Neuronal stem cell (in vitro differentiated cells): ENCODE data around the gene GKN1.
A peak's percentile ranks its signal among the peaks of the same experiment; 100 is the strongest.

Experiments
- DNase-seq: peaks from one replicate; pipeline ENCODE4 v3.0.0-alpha.2; 2013; ENCODE audit warnings: low spot score
- H2AFZ ChIP-seq: one replicate; pipeline ENCODE4 v1.6.1; 2013; ENCODE audit warnings: mild to moderate bottlenecking, low read length, inconsistent platforms
- H2AK5ac ChIP-seq: 2 replicates; pipeline ENCODE4 v1.6.1; 2013; ENCODE audit warnings: low read depth, mild to moderate bottlenecking, inconsistent platforms, low read length, moderate library complexity, mixed read lengths
- H2BK120ac ChIP-seq: 2 replicates; pipeline ENCODE4 v1.6.1; 2013; ENCODE audit warnings: low read depth, mild to moderate bottlenecking, inconsistent platforms, low read length, moderate library complexity, mixed read lengths
- H2BK12ac ChIP-seq: one replicate; pipeline ENCODE4 v1.6.1; 2013; ENCODE audit warnings: low read length, inconsistent platforms
- H2BK15ac ChIP-seq: 2 replicates; pipeline ENCODE4 v1.6.1; 2013; ENCODE audit warnings: mild to moderate bottlenecking, low read length, inconsistent platforms, mixed read lengths
- H2BK5ac ChIP-seq: one replicate; pipeline ENCODE4 v1.6.1; 2013; ENCODE audit warnings: inconsistent platforms, mild to moderate bottlenecking, low read length, moderate library complexity
- H3K14ac ChIP-seq: one replicate; pipeline ENCODE4 v1.6.1; 2013; ENCODE audit warnings: low read length, inconsistent platforms
- H3K18ac ChIP-seq: 2 replicates; pipeline ENCODE4 v1.6.1; 2013; ENCODE audit warnings: low read length, inconsistent platforms
- H3K23ac ChIP-seq: 2 replicates; pipeline ENCODE4 v1.6.1; 2013; ENCODE audit warnings: low read depth, mild to moderate bottlenecking, mixed read lengths, low read length, inconsistent platforms; ENCODE audit not compliant: poor library complexity
- H3K27ac ChIP-seq: replicated peaks from 3 replicates; pipeline ENCODE4 v1.5.1; 2013; ENCODE audit warnings: low read length, inconsistent platforms
- H3K27me3 ChIP-seq, 3 experiments: 2 replicates each; pipeline ENCODE4 v1.6.1; 2013; ENCODE audit warnings: low read length in 3 of 3, mild to moderate bottlenecking in 2 of 3, inconsistent platforms in 1 of 3, low read depth in 1 of 3, mixed read lengths in 1 of 3, moderate library complexity in 1 of 3; ENCODE audit not compliant: control insufficient read depth in 3 of 3, insufficient read depth in 3 of 3
- H3K36me3 ChIP-seq, 2 donors: replicated peaks in 1 of 2; 2 replicates each; pipeline ENCODE4 v1.6.1; 2013; ENCODE audit warnings: low read length in 2 of 2; ENCODE audit not compliant: control insufficient read depth in 2 of 2, insufficient read depth in 2 of 2
- H3K4ac ChIP-seq: 2 replicates; pipeline ENCODE4 v1.6.1; 2013; ENCODE audit warnings: inconsistent platforms, mild to moderate bottlenecking, low read length, moderate library complexity
- H3K4me1 ChIP-seq, 2 donors: 1 replicate in 1 of 2; 2 replicates in 1 of 2; pipeline ENCODE4 v1.6.1; 2013; ENCODE audit warnings: low read length in 2 of 2, low read depth in 1 of 2; ENCODE audit not compliant: control insufficient read depth in 2 of 2, insufficient read depth in 1 of 2
- H3K4me2 ChIP-seq: one replicate; pipeline ENCODE4 v1.6.1; 2013; ENCODE audit warnings: mild to moderate bottlenecking, low read length, inconsistent platforms; ENCODE audit not compliant: insufficient read depth, poor library complexity, severe bottlenecking
- H3K4me3 ChIP-seq, 2 donors: 2 replicates each; pipeline ENCODE4 v1.5.1; 2013; ENCODE audit warnings: low read length in 2 of 2, mild to moderate bottlenecking in 2 of 2, inconsistent platforms in 1 of 2, moderate library complexity in 1 of 2
- H3K79me1 ChIP-seq: one replicate; pipeline ENCODE4 v1.6.1; 2013; ENCODE audit warnings: low read depth, mild to moderate bottlenecking, inconsistent platforms, low read length, moderate library complexity
- H3K9ac ChIP-seq: one replicate; pipeline ENCODE4 v1.6.1; 2013; ENCODE audit warnings: mild to moderate bottlenecking, low read depth, low read length, inconsistent platforms; ENCODE audit not compliant: poor library complexity
- H3K9me3 ChIP-seq, 2 donors: replicated peaks in 1 of 2; 2 replicates each; pipeline versions ENCODE3 to v1.6.1; 2013; ENCODE audit warnings: low read length in 2 of 2, mild to moderate bottlenecking in 2 of 2, inconsistent platforms in 1 of 2, low read depth in 1 of 2, mixed read lengths in 1 of 2, moderate library complexity in 1 of 2; ENCODE audit not compliant: control insufficient read depth in 2 of 2, insufficient read depth in 1 of 2
- H4K8ac ChIP-seq: one replicate; pipeline ENCODE4 v1.6.1; 2013; ENCODE audit warnings: low read depth, mild to moderate bottlenecking, inconsistent platforms, low read length, moderate library complexity
- H4K91ac ChIP-seq: one replicate; pipeline ENCODE4 v1.6.1; 2013; ENCODE audit warnings: low read length, low read depth, mild to moderate bottlenecking, inconsistent platforms; ENCODE audit not compliant: poor library complexity
- WGBS, 2 donors: extraction: QIAGEN DNeasy Blood & Tissue Kit; methylation state at CpG; one replicate each; pipeline ENCODE4 v1.1.7; 2013; ENCODE audit warnings: missing lambda C conversion rate in 2 of 2, mixed read lengths in 1 of 2; ENCODE audit not compliant: insufficient read length in 2 of 2, insufficient replicate concordance in 1 of 2; ENCODE audit errors: extremely low coverage in 2 of 2; 5-methylcytosine and 5-hydroxymethylcytosine counted together

The GKN1 gene

GRCh38 chr2:68939962-68940361 lies 34.5 kb upstream of the GKN1 start:
- H2BK120ac ChIP-seq, result no peak overlapping the region
- H2AK5ac ChIP-seq, result no peak overlapping the region
- H3K9ac ChIP-seq, result no peak overlapping the region
- no peak overlapping the region for H3K27ac ChIP-seq
- H3K4me1 ChIP-seq, result peaks cover 0 to 8% of the 10 kb centered on the region in 2 donors
- no peak overlapping the region for H4K91ac ChIP-seq
- no peak overlapping the region for H2BK12ac ChIP-seq
- no peak for DNase-seq
- H2AFZ ChIP-seq, result no peak overlapping the region
- H3K27me3 ChIP-seq, result no peaks in the 10 kb centered on the region
- no peaks in the 10 kb centered on the region for H3K36me3 ChIP-seq
- no peak overlapping the region for H2BK5ac ChIP-seq
- H2BK15ac ChIP-seq, result no peak overlapping the region
- no peaks in the 10 kb centered on the region for H3K9me3 ChIP-seq
- no peak overlapping the region for H3K14ac ChIP-seq
- no peak overlapping the region for H3K4me3 ChIP-seq
- no peaks in the 10 kb centered on the region for H3K79me1 ChIP-seq
- no CpG with 5 or more reads among the region's 1 CpG for WGBS, 2 donors
- H3K18ac ChIP-seq, result no peak overlapping the region
- no peak overlapping the region for H4K8ac ChIP-seq
- H3K23ac ChIP-seq, result no peak overlapping the region
- no peak overlapping the region for H3K4me2 ChIP-seq
- no peak overlapping the region for H3K4ac ChIP-seq

- no peak overlapping the region for H3K27ac ChIP-seq
- H3K4me3 ChIP-seq, result no peak overlapping the region
- no peaks in the 10 kb centered on the region for H3K27me3 ChIP-seq
- H3K4me2 ChIP-seq, result no peak overlapping the region
- WGBS, 2 donors, result no CpG with 5 or more reads among the region's 1 CpG
- no peak overlapping the region for H2BK120ac ChIP-seq
- H2BK5ac ChIP-seq, result no peak overlapping the region
- H2AFZ ChIP-seq, result no peak overlapping the region
- H3K23ac ChIP-seq, result no peak overlapping the region
- H3K4ac ChIP-seq, result no peak overlapping the region
- H2BK15ac ChIP-seq, result no peak overlapping the region
- H2BK12ac ChIP-seq, result no peak overlapping the region
- no peak overlapping the region for H3K14ac ChIP-seq
- H4K91ac ChIP-seq, result no peak overlapping the region
- no peak for DNase-seq
- H3K9me3 ChIP-seq, result no peaks in the 10 kb centered on the region
- peaks cover 0 to 8% of the 10 kb centered on the region in 2 donors for H3K4me1 ChIP-seq
- no peaks in the 10 kb centered on the region for H3K36me3 ChIP-seq
- no peak overlapping the region for H4K8ac ChIP-seq
- no peak overlapping the region for H2AK5ac ChIP-seq
- no peak overlapping the region for H3K18ac ChIP-seq
- no peaks in the 10 kb centered on the region for H3K79me1 ChIP-seq
- no peak overlapping the region for H3K9ac ChIP-seq
These were observed 34.1 kb upstream of the GKN1 start for GRCh38 chr2:68940369-68940768.

GRCh38 chr2:68942827-68943226 lies 31.6 kb upstream of the GKN1 start:
- Histone ChIP-seq H2BK5ac (no peak overlapping the region), H3K79me1 (no peaks in the 10 kb centered on the region), H3K9me3 (no peaks in the 10 kb centered on the region), H2BK12ac (no peak overlapping the region), H2BK120ac (no peak overlapping the region), H4K8ac (no peak overlapping the region), H3K4ac (no peak overlapping the region), H3K14ac (no peak overlapping the region), H3K4me1 (peaks cover 0 to 8% of the 10 kb centered on the region in 2 donors), H3K18ac (no peak overlapping the region), H3K36me3 (no peaks in the 10 kb centered on the region), H3K4me3 (no peak overlapping the region), H3K27ac (no peak overlapping the region), H4K91ac (no peak overlapping the region), H2AFZ (no peak overlapping the region), H3K27me3 (no peaks in the 10 kb centered on the region), H3K23ac (no peak overlapping the region), H3K9ac (no peak overlapping the region), H2BK15ac (no peak overlapping the region), H3K4me2 (no peak overlapping the region), H2AK5ac (no peak overlapping the region)
- no peak for DNase-seq

- peak; percentile 76 for DNase-seq
- no peak overlapping the region for H3K27ac ChIP-seq
- H3K9me3 ChIP-seq, result no peaks in the 10 kb centered on the region
These were observed 30.6 kb upstream of the GKN1 start for GRCh38 chr2:68943581-68944568.

More at GRCh38 chr2:68943581-68944568, 30.6 kb upstream of the GKN1 start:
- WGBS, 2 donors, result no CpG with 5 or more reads among the region's 27 CpGs
- peak overlapping the region; percentile 47 for H4K91ac ChIP-seq
- no peaks in the 10 kb centered on the region for H3K27me3 ChIP-seq
- no peaks in the 10 kb centered on the region for H3K79me1 ChIP-seq
- H2AK5ac ChIP-seq, result no peak overlapping the region
- H3K4me3 ChIP-seq, result peak overlapping the region in 1 of 2 donors; percentile 36
- no peak overlapping the region for H3K4ac ChIP-seq
- H3K18ac ChIP-seq, result peak overlapping the region; percentile 88
- H4K8ac ChIP-seq, result peak overlapping the region; percentile 77
- no peak overlapping the region for H2BK120ac ChIP-seq
- H3K23ac ChIP-seq, result no peak overlapping the region
- H2AFZ ChIP-seq, result peak overlapping the region; percentile 84
- H3K4me1 ChIP-seq, result peaks cover 0 to 8% of the 10 kb centered on the region in 2 donors
- no peaks in the 10 kb centered on the region for H3K36me3 ChIP-seq
- H2BK15ac ChIP-seq, result peak overlapping the region; percentile 23
- H3K14ac ChIP-seq, result no peak overlapping the region
- H3K9ac ChIP-seq, result peak overlapping the region; percentile 56
- H3K4me2 ChIP-seq, result no peak overlapping the region
- H2BK5ac ChIP-seq, result no peak overlapping the region
- H2BK12ac ChIP-seq, result no peak overlapping the region
